Activated CD8-positive, alpha-beta memory T cell treated with anti-CD3 and anti-CD28 coated beads for 4 hours (primary cell): Measurements from ENCODE around the gene PTOV1.
A peak's percentile ranks its signal among the peaks of the same experiment; 100 is the strongest.

ENCODE experiments used
- DNase-seq, 2 donors: peaks; one replicate each; pipeline ENCODE4 v3.0.0-alpha.2; 2020; ENCODE audit warnings: low read depth in 2 of 2

Gene PTOV1

DNA sequence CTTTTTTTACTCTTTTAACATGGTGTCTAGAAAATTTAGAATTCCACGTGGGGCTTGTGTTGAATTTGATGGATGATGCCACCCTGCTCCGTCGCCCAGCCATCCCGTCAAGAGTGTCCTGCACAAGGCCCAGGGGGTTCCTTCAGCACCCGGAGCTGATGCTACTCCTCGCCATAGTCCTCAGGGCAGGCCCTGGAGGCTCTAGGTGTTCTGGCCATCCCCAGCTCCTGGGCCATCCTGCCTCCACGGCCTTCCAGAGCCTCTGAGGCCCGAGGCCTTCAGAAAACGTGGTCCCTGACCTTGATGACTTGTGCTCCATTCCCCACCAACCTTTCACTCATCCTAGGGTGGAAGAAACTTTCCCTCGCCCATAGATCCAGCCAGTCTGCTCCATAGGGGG is 22.9 kb downstream of the PTOV1 start:
- DNase-seq = no peak

DNA sequence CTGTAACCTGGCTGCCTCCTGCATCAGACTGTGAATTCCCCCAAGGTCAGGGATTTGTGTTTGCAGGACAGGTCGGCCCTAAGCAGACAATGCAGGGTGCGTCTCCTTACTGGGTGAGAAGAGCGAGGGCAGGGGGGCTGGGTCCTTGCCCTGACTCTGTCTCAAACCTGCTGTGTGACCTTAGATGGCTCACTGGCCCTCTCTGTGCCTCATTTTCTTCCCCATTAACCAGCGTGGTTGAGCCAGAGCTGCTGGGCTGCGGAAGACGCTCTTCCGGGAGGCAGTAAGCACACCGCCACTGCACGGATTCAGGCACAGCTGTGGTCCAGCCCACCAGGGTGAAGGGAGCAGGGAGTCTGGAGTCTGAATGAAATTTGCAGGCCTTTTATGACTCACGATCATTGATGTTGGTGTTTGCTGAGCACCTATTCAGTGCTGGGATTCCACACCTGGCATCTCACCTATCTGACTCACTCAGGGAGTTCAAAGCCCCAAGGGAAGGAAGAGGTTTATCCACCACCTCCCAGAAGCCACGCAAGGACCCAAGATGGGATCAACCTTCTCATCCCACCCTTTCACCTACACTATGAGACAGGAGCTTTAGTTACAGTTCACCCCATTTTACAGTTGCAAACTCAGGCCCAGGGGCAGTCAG is 23.7 kb downstream of the PTOV1 start:
- DNase-seq = no peak

DNA sequence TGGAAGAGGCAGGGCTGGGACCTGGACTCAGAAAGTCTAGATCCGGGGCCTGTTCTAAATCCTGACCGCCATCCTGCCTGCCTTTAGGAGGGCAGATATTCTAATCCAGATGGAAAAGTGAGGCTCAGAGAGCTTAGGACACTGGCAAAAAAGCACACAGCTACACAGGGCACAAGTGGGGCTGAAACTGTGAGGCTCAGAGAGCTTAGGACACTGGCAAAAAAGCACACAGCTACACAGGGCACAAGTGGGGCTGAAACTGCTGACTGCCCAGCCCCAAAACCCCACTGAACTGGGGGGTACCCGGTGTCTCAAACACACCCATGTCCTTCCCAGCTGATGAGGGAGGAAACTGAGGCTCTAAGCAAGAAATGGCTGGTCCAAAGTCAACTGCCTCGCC is 24.2 kb downstream of the PTOV1 start:
- no peak for DNase-seq

DNA sequence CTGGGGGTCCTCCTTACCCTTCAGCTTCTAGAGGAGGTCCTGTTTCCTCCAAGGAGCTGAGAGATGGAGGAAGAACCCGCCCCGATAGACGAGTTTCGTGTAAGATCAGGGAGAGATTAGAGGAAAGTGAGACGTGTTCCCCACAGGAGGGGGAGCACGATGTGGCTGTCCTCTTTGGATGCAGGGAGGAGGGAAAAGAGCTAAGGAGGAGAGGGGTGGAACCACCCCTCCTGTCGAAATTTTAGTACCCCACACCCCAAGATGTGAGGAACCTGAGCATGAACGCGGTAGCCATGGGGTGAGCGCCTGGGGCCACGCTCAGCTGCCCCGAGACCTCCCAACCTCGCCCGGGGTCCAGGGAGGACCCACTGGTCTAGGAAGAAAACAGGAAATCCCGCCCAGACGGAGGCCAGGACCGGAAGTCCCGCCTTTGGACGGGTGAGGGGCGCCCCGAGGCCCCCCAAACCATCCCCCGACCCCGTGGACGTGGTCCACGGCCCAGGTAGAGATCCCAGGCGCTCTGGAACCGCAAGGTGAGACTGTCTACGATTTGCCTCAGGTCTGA is 25.0 kb downstream of the PTOV1 start:
- DNase-seq = peak; percentile 33 to 53

DNA sequence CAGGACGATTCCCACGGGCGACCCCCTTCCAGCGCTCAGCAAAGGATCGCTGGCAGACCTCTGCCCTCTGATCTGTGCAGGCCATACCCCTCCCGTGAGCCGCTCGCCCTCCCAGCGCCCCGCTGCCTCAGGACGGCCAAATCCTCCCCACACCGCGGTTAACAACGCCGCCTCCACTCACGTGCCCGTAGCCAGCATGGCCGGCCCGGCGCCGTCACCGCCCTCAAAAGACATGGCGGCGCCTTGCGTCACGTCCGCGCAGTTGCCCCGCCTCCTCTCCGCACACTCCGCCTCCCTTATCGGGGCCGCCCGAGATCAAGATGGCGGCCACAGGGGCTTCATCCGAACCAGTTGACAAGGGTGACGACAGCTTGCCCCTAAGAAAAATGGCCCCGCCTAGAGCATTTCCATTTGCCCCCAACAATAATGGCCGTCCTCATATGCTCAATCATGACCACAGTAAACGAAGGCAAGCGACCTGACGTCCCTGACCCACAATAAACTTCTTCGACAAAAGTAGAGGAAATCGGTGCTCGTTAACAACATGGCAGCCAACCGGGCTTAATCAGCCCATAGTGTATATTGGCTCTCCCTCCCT is 25.6 kb downstream of the PTOV1 start:
- peak; percentile 92 to 96 for DNase-seq

DNA sequence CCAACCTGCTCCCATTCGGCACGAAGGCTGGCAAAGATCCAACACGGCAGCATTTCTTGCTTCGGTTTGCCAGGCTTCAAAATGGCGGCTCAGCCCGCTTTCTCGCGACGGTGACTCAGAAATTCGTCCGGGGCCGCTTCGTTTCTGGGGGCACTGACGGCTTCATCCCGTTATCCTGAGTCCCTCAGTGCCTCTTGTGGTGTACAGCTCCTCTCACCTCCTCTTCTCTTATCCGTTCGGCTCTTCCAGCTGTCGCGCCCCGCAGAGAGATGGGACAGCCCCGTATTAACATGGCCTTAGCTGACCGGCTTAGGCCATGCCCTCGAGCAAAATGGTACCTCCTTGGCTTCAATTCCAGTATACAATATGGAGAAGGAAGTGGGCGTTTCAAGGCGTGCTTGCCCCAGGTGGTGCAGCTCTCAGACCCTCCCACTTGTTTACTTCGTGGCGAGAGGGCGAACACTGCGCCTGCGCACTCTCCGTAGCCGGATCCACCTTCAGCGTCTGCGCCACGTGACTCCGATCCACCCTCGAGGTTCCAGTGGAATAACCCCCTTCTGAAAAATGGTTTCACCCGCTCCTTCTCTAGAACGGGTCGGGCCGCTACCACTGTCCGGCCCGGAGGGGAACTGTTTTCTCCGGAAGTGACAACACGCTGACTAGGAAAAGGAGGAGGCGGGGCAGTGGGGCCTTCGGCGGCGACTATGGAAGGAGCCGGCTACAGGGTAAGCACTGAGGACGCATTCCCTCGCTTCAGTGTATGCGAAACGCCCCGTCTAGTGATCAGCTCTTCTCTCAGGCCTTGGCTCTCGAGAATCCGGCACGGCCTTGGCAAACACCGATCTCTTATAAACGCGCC is 26.3 kb downstream of the PTOV1 start, which contains the start of the genes AKT1S1 and TBC1D17:
AKT1S1 (minus strand) TSS at position 336 of the 859 bp plus-strand sequence. CDS start 4,060 bp downstream, outside the sequence.
TBC1D17 (plus strand) TSS at position 683 of the 859 bp plus-strand sequence; CDS start at position 705, 22 bp downstream.
- peak; percentile 94 to 98 for DNase-seq

DNA sequence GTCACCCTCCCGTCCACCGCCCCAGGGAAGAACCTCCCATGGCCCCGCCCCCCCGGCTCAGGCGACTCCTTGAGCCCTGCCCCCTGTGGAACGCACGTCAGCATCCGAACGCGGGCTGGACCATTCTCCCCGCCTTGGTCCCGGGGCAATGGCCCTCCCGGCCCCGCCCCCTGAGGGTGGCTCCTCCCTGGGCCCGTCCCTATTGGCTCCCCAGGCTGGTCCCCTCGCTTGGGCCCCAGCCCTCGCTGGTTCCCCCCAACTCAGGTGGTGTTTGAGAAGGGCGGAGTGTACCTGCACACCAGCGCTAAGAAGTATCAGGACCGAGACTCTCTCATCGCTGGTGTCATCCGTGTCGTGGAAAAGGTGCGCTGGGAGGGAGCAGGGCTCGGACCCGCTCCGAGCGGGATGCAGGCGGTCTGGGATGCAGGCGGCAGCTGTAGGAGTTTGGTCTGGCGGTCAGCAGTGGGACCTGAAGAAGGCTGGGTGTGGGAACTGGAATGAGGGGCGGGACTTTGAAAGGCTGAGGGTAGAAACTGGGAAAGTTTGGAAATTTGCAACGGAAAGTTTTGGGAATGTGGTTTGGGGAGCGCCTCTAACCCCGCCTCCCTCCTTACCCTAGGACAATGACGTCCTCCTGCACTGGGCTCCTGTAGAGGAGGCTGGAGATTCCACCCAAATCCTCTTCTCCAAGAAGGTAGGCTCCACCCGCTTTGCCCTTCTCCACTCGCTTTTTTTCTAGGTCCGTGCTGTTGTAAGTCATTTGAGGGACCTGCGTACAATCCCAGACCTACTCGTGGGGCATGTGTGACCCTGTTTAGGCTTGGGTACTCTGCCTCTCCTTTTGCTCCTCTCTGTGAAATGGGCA is 27.2 kb downstream of the PTOV1 start:
- DNase-seq = peak; percentile 95 to 96

DNA sequence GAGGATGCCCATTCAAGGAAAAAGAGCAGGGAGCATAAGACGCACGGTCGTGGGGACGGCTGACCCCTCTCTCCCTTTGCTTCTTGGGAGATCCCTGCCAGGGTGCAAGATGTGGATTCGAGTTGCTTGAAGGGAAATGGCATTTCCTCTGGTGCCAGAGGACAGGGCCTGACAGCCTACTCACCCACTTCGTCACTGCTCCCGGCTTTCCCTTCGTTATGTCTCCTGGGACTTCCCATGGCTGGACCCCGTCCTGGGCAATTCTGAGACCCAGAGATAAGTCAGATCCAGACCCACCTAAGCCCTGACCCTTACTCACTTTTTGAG is 27.7 kb downstream of the PTOV1 start:
- DNase-seq = no peak

DNA sequence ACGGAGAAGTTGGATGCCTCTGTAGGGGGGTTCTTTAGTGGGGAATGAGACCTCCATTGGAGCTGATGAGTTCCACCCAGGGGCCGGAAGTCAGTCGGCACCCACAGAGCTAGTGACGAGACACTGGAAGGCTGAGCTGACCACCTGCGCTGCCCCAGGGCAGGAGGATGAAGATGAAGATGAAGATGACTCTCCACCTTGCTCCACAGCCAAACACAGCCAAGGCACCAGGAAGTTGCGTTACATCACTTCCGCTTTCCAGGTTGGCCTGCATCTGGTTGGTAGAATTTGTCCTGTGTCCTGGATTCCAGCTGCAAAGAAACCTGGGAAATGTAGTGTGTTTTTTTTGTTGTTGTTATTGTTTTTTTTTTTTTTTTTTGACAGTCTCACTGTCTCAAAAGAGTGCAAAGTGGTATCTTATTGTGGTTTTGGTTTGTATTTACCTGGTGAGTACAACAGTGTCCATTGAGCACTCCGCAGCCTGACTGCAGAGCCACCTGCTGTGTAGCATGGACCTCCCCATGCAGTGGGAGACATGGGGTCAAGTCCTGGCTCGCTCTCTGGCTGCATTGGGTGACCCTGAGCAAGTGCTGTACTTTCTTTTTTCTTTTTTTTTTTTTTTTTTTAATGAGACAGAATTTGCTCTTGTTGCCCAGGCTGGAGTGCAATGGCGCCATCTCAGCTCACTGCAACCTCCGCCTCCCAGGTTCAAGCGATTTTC is 28.4 kb downstream of the PTOV1 start:
- no peak for DNase-seq

DNA sequence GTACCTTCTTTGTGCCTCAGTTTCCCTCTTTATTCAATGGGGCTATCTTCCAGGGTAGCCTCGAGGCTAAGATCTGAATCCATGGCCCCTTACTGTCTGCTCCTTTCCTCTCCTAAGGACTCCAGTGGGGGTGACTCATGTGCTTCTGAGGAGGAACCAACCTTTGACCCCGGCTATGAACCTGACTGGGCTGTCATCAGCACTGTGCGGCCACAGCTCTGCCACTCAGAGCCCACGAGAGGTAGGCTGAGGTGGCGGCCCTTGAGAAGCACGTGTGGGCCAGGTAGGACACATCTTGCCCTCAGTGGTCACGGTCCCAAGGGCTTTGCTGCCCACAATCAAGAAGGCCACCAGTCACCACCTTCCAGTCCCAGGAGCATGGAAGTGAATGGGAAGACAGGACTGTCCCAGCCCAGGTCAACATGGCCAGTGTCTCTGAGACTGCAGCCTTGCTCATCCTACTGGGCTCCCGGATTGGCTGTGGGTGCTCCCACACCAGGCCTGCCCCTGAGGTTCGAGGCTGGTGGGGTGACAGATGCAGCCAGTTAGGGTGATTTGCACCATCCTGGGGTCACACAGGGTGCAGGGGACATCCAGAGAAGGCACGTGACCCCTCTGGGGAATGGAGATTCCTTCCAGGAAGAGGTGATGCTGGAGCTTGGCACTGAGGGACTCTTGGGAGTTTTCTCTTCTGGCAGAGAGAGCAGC is 29.4 kb downstream of the PTOV1 start:
- no peak for DNase-seq

DNA sequence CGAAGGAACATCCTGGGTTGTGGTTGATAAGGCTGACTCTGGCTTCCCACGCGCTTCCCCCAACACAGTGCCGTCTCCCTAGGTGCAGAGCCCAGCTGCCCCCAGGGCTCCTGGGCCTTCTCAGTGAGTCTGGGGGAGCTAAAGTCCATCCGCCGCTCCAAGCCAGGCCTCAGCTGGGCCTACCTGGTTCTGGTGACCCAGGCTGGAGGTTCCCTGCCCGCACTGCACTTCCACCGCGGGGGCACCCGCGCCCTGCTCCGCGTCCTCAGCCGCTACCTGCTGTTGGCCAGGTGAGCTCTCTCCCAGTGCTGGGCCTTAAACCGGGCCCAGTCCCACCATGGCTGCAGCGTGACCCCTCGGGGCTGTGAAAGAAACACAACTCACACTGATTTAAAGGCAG is 30.2 kb downstream of the PTOV1 start:
- DNase-seq = no peak

DNA sequence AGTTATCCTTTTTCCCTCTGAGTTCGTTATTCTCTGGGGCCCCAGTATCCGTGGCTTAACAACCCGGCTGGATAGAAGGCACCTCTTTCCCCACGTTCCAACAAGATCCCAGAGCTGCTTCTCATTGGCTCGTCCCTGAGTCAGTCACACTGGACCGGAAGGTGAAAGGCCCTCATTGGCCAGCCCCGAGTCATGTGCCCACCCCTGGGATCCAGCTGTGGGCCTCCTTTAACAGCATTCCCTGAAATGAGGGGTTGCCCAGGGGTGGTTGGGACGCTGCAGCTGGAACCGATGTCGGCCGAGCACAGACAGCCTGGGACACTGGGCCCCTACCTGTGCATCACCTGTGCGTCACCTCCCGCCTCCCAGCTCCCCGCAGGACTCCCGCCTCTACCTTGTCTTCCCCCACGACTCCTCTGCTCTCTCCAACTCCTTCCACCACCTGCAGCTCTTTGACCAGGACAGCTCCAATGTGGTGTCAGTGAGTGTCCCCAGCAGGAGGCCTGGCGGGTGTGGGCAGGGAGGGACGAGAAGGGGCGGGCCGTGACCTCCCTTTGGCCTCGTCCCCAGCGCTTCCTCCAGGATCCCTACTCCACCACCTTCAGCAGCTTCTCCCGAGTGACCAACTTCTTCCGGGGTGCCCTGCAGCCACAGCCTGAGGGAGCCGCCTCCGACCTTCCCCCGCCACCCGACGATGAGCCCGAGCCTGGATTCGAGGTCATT is 30.9 kb downstream of the PTOV1 start:
- DNase-seq = no peak

DNA sequence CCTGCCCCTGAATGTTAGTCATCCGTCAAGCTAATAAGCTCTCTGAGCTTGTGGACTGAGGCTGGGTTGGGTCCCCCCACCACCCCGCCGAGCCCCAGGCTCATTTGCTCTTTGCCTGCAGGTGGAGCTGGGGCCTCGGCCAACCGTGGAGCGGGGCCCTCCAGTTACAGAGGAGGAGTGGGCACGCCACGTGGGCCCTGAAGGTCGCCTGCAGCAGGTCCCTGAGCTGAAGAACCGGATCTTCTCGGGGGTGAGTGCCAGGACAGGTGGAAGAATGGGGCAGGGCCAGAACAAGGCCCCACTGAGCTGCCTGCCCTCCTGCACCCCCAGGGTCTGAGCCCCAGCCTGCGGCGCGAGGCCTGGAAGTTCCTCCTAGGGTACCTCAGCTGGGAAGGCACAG is 31.7 kb downstream of the PTOV1 start:
- DNase-seq = no peak

DNA sequence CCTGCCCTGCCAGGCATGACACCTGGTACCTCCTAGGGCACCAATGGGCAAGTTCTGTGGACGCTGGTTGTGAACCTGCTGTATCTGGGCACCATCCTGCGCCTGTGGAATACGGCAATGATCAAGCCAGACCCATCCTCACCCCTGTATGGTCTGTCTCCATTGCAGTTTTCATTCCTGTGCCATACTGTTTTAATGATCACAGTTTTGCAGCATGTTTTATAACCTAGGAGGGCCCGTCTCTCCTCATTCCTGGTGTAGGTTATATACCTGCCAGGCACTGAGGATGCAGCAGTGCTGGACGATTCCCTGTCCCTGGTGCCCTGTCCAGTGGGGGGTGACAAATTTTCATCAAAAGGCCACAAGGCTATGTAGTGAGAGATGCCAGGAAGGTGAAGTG is 32.1 kb downstream of the PTOV1 start:
- no peak for DNase-seq

DNA sequence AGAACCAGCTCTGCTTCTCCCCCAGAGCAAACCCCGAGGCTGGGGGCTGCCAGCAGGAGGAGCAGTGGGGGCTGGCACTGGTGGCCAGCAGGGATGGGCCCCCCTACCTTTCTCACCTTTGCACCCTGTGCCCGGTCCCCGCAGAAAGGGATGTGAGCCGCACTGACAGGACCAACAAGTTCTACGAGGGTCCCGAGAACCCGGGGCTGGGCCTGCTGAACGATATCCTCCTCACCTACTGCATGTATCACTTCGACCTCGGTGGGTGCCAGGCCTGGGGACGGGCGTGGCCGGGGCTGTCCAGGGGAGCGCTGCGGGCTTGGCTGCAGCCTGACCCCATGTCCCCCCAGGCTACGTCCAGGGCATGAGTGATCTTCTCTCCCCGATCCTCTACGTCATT is 33.1 kb downstream of the PTOV1 start:
- no peak for DNase-seq

DNA sequence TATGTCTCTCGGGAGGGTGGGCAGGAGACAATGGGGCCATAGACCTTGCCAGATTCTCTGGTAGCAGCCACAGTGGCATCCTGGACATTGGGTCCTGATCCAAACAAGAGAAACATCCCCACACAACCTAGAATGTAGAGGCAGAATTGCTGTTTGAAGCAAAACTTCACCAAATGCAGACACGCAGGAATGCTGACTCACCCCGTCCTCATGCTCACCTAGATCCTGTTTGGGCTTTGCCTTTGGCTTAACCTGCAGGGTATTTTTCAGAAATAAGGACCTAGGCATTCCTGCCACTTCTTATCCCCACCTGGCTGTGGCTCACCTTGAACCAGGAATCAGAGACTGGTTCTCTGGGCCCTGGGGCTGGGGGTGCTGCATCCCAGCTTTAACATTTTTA is 33.8 kb downstream of the PTOV1 start:
- no peak for DNase-seq

DNA sequence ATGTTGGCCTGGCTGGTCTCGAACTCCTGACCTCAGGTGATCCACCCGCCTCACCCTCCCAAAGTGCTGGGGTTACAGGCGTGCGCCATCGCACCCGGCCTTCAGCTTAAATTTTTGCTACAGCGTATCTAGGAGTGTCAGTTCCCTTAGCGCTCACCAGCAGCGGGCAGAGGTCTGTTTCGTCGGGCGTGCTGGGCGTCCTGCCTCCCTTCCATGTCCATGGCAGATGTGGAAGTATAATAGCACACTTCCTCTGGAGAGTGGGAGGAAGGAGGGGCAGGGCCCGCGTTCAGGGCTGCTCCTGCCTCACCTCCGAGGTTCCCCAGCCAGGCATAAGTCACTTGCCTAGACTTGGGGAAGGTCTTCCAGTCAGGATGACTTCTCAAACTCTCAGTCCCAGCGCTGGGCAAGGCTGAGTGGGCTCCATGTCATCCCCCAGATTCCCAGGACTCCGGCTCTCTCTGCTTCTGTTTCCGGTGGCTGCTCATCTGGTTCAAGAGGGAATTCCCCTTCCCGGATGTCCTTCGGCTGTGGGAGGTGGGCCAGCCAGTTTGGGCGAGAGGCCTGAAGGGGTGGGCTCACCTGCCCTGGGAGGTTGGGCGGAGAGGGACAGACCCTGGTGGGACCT is 36.2 kb downstream of the PTOV1 start:
- DNase-seq = no peak

DNA sequence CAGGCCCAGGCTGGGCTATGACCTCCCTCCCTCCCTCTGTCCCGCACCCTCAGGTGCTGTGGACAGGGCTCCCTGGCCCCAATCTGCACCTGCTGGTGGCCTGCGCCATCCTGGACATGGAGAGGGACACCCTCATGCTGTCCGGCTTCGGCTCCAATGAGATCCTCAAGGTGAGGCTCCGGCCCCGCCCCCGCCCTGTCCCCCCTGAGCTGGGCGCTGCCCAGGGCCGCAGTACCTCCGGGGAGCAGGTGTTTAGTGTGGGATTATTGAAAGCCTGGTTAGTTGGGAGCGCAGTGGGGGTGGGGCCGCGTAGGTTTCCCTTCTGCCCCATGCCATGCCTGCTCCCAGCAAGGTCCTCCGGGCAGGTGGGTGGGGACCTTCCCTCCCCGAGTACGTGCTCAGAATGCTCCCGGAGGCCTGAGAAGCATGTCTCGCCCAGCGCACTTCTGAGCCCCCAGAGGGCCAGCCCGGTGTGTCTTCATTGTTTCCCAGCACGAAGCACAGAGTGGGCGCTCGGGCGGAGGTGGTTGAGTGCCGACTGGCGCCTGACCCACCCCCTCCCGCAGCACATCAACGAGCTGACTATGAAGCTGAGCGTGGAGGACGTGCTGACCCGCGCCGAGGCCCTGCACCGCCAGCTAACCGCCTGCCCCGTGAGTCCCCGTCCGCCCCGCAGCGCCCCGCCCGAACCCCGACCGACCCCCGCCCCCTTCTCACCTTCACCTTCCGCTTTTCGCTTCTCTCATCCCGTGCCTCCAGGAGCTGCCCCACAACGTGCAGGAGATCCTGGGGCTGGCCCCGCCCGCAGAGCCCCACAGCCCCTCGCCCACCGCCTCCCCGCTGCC is 36.9 kb downstream of the PTOV1 start:
- no peak for DNase-seq
